ENCODE data around the gene INPP5D.

The INPP5D gene

DNA sequence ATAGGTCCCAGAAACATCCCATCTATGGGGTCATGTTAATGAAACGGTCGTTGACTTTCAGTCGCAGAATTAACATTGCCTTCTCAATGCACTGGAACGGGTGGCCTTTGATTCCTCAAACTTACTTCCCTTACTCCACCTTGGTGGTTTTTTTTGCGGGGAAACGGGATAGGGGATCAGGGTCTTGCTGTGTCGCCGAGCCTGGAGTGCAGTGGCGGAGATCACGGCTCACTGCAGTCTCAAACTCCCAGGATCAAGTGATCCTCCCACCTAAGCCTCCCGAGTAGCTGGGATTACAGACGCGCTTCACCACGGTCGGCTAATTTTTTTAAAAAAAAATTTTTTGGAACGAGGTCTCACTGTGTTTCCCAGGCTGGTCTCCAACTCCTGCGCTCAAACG, 192.1 kb downstream of the INPP5D start:
- TF ChIP-seq, protein P1, sequence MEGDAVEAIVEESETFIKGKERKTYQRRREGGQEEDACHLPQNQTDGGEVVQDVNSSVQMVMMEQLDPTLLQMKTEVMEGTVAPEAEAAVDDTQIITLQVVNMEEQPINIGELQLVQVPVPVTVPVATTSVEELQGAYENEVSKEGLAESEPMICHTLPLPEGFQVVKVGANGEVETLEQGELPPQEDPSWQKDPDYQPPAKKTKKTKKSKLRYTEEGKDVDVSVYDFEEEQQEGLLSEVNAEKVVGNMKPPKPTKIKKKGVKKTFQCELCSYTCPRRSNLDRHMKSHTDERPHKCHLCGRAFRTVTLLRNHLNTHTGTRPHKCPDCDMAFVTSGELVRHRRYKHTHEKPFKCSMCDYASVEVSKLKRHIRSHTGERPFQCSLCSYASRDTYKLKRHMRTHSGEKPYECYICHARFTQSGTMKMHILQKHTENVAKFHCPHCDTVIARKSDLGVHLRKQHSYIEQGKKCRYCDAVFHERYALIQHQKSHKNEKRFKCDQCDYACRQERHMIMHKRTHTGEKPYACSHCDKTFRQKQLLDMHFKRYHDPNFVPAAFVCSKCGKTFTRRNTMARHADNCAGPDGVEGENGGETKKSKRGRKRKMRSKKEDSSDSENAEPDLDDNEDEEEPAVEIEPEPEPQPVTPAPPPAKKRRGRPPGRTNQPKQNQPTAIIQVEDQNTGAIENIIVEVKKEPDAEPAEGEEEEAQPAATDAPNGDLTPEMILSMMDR (IDR thresholded peaks at IDR 0.05; ENCODE audit: borderline replicate concordance, insufficient read depth, low read depth, low read length), result no peak
- H3K4me3 ChIP-seq (ENCODE audit: low read depth, low read length), result peak overlapping the region; percentile 83

DNA sequence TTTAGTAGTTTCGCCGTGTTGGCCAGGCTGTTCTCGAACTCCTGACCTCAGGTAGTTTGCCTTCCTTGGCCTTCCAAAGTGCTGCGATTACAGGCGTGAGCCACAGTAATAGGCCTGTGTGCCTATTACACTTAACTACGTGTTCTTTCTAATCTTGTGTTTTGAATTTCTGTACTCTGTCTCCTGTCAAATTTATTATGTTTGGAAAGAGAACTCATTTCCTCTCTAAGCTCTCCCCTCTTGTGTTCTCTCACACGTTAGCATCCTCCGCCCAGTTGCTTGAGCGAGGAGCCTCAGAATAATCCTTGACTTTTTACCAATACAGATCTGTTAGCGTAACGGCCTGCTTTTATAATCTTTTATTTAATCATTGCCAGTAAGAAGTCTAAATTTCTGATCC, 195.0 kb downstream of the INPP5D start:
- H3K4me3 ChIP-seq (ENCODE audit: low read depth, low read length), result no peak overlapping the region
- TF ChIP-seq, protein P1 (IDR thresholded peaks at IDR 0.05; ENCODE audit: borderline replicate concordance, insufficient read depth, low read depth, low read length), result no peak

DNA sequence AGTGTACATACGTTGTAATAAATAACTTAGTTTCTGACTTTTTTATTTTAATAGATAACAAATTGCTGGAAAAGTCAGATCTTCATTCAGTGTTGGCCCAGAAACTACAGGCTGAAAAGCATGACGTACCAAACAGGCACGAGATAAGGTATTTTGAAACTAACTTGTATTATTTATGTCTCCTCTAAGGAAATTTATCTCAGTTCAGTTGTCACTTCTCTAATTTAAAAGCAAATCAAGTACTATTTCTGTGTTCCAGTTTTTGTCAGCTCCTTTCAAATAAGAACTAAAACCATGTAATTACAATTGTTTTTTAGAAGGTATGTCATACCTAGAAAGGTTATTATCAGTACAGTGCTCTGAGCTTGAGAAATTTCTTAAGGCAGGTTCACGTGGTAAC, 195.9 kb downstream of the INPP5D start:
- TF ChIP-seq, protein P1 (IDR thresholded peaks at IDR 0.05; ENCODE audit: borderline replicate concordance, insufficient read depth, low read depth, low read length), result no peak
- no peak overlapping the region for H3K4me3 ChIP-seq (ENCODE audit: low read depth, low read length)

Measured in GM12875 (cell line).